Muscle layer of duodenum (tissue), 2 donors: ENCODE results near the gene JARID2.
"Not testable (repeated sequence)": the region's sequence is repeated elsewhere in the genome, so short reads cannot be mapped to it uniquely, and the experiment has no call there.

Experiments used
- H3K27ac ChIP-seq: one replicate; pipeline ENCODE4 v1.7.0; 2013; ENCODE audit warnings: mild to moderate bottlenecking, low read length
- H3K27me3 ChIP-seq: one replicate; pipeline ENCODE4 v1.7.0; 2013; ENCODE audit warnings: low read depth, mild to moderate bottlenecking, control low read depth, low read length
- H3K36me3 ChIP-seq, 2 donors: one replicate each; pipeline ENCODE4 v1.7.0; 2013; ENCODE audit warnings: low read length in 2 of 2, control low read depth in 1 of 2, mild to moderate bottlenecking in 1 of 2; ENCODE audit not compliant: insufficient read depth in 2 of 2, control insufficient read depth in 1 of 2
- H3K4me1 ChIP-seq, 2 donors: one replicate each; pipeline ENCODE4 v1.7.0; 2013; ENCODE audit warnings: low read length in 2 of 2, mild to moderate bottlenecking in 2 of 2, control low read depth in 1 of 2, moderate library complexity in 1 of 2; ENCODE audit not compliant: insufficient read depth in 2 of 2, control insufficient read depth in 1 of 2
- H3K4me3 ChIP-seq, 2 donors: one replicate each; pipeline ENCODE4 v1.7.0; 2013; ENCODE audit warnings: low read length in 2 of 2, low read depth in 1 of 2, mild to moderate bottlenecking in 1 of 2
- H3K9me3 ChIP-seq, 2 donors: one replicate each; pipeline ENCODE4 v1.7.0; 2013; ENCODE audit warnings: low read length in 2 of 2, control low read depth in 1 of 2, mild to moderate bottlenecking in 1 of 2; ENCODE audit not compliant: control insufficient read depth in 1 of 2
- donor health status: healthy.

JARID2 gene

GRCh38 chr6:15322781-15323536, 77.1 kb downstream of the JARID2 start:
- Histone ChIP-seq H3K27ac (no peak overlapping the region), H3K9me3 (no peaks in the 10 kb centered on the region), H3K36me3 (no peaks in the 10 kb centered on the region), H3K4me1 (peaks cover 0 to 24% of the 10 kb centered on the region in 2 donors), H3K27me3 (no peaks in the 10 kb centered on the region), H3K4me3 (no peak overlapping the region)

- not testable (repeated sequence) for H3K27me3 ChIP-seq, H3K27ac ChIP-seq, H3K36me3 ChIP-seq, H3K9me3 ChIP-seq, H3K4me3 ChIP-seq
- H3K4me1 ChIP-seq, result peaks cover 0 to 20% of the 10 kb centered on the region in 2 donors
Measured at GRCh38 chr6:15323611-15324010, 77.7 kb downstream of the JARID2 start.

DNA sequence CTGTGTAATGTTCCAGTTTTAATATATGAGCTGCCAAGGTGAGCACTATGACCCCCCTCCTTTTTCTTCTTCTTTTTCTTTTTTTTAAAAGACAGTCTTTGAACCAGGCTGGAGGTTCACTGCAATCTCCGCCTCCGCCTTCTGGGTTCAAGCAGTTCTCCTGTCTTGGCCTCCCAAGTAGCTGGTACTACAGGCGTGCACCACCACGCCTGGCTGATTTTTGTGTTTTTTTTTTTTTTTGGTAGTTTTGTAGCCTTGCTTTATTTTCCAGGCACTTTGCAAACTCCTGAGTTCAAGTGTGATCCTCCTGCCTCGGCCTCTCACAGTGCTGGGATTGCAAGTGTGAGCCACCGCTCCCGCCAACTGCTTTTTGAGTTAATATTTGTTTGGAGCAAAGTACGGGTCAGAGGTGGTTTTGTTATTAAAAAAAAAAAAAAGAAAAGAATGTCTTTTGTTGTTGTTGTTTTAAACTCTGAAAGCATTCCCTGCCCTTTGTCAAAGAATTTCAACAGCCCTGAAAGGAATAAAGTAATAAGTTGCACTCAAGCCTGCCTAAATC, 78.6 kb downstream of the JARID2 start:
- Histone ChIP-seq H3K4me3 (no peak overlapping the region), H3K4me1 (peaks cover 0 to 21% of the 10 kb centered on the region in 2 donors), H3K27me3 (no peaks in the 10 kb centered on the region)

GRCh38 chr6:15325540-15325955, 79.7 kb downstream of the JARID2 start:
- H3K36me3 ChIP-seq, result no peaks in the 10 kb centered on the region
- H3K4me3 ChIP-seq, result no peak overlapping the region
- H3K9me3 ChIP-seq, result no peaks in the 10 kb centered on the region
- no peaks in the 10 kb centered on the region for H3K27me3 ChIP-seq
- peaks cover 5 to 30% of the 10 kb centered on the region in 2 donors for H3K4me1 ChIP-seq
- no peak overlapping the region for H3K27ac ChIP-seq

More for the DNA sequence above, 78.6 kb downstream of the JARID2 start:
- no peaks in the 10 kb centered on the region for H3K36me3 ChIP-seq
- no peaks in the 10 kb centered on the region for H3K9me3 ChIP-seq
- no peak overlapping the region for H3K27ac ChIP-seq

- Histone ChIP-seq H3K4me3 (no peak overlapping the region), H3K27ac (no peak overlapping the region), H3K27me3 (no peaks in the 10 kb centered on the region), H3K36me3 (no peaks in the 10 kb centered on the region), H3K9me3 (no peaks in the 10 kb centered on the region), H3K4me1 (peaks cover 6 to 36% of the 10 kb centered on the region in 2 donors)
Measured at GRCh38 chr6:15326067-15326614, 80.3 kb downstream of the JARID2 start.

DNA sequence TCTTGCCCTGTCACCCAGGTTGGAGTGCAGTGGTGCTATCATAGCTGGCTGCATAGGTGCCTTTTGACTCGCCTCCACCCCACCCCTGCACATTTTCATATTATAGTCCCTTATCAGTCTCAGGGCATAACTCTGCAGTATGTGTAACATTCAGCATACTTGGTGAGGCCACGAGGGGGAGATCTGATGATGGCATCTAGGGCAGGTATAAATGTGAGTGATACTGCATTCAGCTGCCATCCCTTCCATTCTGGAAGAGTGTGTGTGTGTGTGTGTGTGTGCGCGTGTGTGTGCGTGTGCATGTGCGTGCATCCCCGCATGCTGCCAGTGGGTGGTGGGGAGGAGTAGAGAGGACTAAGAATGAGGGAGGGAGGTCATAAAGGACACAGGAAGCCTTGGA, 81.4 kb downstream of the JARID2 start:
- no peaks in the 10 kb centered on the region for H3K9me3 ChIP-seq
- no peaks in the 10 kb centered on the region for H3K36me3 ChIP-seq
- H3K27ac ChIP-seq, result no peak overlapping the region
- no peaks in the 10 kb centered on the region for H3K27me3 ChIP-seq
- no peak overlapping the region for H3K4me3 ChIP-seq
- H3K4me1 ChIP-seq, result peaks cover 6 to 45% of the 10 kb centered on the region in 2 donors

- H3K27ac ChIP-seq, result no peak overlapping the region
- H3K9me3 ChIP-seq, result no peaks in the 10 kb centered on the region
- no peak overlapping the region for H3K4me3 ChIP-seq
- H3K36me3 ChIP-seq, result no peaks in the 10 kb centered on the region
- no peaks in the 10 kb centered on the region for H3K27me3 ChIP-seq
- H3K4me1 ChIP-seq, result peaks cover 6 to 39% of the 10 kb centered on the region in 2 donors
Measured at GRCh38 chr6:15329197-15329671, 83.4 kb downstream of the JARID2 start.

DNA sequence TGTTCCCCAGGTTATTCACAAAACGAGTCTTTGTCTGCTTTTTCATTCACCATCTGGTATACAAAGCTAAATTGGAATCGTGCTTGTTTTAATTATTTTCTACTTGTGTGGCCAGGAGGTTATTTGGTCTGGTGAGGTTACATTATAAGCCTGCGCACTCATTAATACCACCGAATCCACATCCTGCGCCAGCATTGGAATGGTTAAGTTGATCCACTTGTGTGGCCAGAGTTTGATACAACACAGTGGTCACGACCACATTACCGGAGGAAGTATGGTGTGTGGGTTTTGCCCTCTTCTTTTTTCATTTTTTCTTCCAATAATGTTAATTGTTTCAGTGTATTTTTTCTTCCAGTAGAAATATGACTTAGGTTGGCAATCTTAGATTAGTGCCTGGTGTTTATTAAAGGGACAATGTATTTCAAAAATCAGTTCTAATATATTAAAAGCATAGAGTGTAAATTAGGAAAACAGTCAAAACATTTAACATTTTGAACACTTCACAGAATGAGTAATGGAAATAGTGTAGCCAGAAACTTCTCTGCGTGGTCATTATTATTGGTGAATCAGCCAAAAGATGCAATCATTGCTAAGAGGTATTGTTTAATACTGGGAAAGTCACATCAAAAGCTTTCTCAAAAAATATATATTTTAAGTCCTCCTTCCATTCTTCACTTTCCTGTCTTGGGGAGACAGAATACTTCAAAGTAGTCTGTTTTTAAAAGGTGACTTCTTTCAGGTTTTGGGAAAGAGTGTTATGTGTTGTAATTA, 84.5 kb downstream of the JARID2 start:
- no peak overlapping the region for H3K27ac ChIP-seq
- no peaks in the 10 kb centered on the region for H3K27me3 ChIP-seq
- H3K9me3 ChIP-seq, result no peaks in the 10 kb centered on the region
- no peaks in the 10 kb centered on the region for H3K36me3 ChIP-seq
- H3K4me1 ChIP-seq, result peaks cover 6 to 39% of the 10 kb centered on the region in 2 donors
- no peak overlapping the region for H3K4me3 ChIP-seq

DNA sequence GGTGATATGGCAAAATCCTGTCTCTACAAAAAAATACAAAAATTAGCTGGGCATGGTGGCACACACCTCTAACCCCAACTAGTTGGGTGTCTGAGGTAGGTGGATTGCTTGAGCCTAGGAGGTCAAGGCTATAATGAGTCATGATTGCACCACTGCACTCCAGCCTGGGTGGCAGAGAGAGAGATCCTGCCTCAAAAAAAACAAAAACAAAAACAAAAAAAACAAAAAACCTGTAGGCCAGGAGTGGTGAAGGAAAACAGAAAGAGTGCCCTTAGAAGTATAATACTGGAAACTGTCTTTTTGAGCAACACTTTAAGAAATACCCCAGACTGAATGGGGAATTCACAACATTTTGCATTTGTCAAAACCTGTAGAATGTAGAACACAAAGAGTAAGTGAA, 85.3 kb downstream of the JARID2 start:
- no peaks in the 10 kb centered on the region for H3K9me3 ChIP-seq
- peaks cover 6 to 39% of the 10 kb centered on the region in 2 donors for H3K4me1 ChIP-seq
- H3K27me3 ChIP-seq, result no peaks in the 10 kb centered on the region
- no peak overlapping the region for H3K4me3 ChIP-seq
- no peaks in the 10 kb centered on the region for H3K36me3 ChIP-seq
- no peak overlapping the region for H3K27ac ChIP-seq

DNA sequence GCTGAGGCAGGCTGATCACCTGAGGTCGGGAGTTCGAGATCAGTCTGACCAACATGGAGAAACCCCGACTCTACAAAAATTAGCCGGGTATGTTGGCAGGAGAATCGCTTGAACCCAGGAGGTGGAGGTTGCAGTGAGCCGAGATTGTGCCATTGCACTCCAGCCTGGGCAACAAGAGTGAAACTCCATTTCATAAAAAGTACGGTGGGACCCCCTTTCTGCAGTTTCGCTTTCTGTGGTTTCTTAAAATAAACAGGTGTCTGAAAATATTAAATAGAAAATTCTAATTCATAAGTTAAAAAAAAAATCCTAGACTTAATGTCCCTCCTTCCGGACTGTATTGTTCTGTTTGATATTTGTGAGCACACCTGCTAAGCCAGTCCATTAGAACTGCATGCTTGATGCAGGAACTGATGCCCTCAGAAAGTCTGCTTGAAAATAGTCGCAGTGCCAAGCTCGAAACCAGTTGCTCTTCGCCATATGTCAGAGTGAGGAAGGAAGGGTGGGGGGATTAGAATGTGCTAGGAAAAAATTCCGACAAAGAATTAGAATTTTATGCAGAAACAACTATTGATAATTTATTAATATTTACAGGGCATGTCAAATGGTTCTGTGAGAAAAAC, 85.9 kb downstream of the JARID2 start:
- Histone ChIP-seq H3K4me3 (no peak overlapping the region), H3K36me3 (no peaks in the 10 kb centered on the region), H3K27me3 (no peaks in the 10 kb centered on the region), H3K9me3 (no peaks in the 10 kb centered on the region), H3K27ac (no peak overlapping the region), H3K4me1 (peaks cover 6 to 39% of the 10 kb centered on the region in 2 donors)

GRCh38 chr6:15332446-15332845, 86.6 kb downstream of the JARID2 start:
- peaks cover 6 to 39% of the 10 kb centered on the region in 2 donors for H3K4me1 ChIP-seq
- H3K27me3 ChIP-seq, result no peaks in the 10 kb centered on the region
- H3K4me3 ChIP-seq, result no peak overlapping the region
- no peaks in the 10 kb centered on the region for H3K36me3 ChIP-seq
- no peak overlapping the region for H3K27ac ChIP-seq
- H3K9me3 ChIP-seq, result no peaks in the 10 kb centered on the region
